Measurements from ENCODE around the gene KICS2.
"Not testable (repeated sequence)": the region's sequence is repeated elsewhere in the genome, so short reads cannot be mapped to it uniquely, and the experiment has no call there.

KICS2 gene

GRCh38 chr12:64216239-64216638 is 5.9 kb downstream of the KICS2 start:
- no peak for DNase-seq (ENCODE audit: low read depth in 2 of 2)

- DNase-seq (ENCODE audit: low read depth in 2 of 2), result no peak
These were observed 9.9 kb downstream of the KICS2 start for GRCh38 chr12:64212119-64212746.

- DNase-seq (ENCODE audit: low read depth in 2 of 2), result no peak
These were observed 14.6 kb downstream of the KICS2 start for GRCh38 chr12:64207453-64207852.

- DNase-seq (ENCODE audit: low read depth in 2 of 2), result no peak
These were observed 16.6 kb downstream of the KICS2 start for GRCh38 chr12:64205542-64205941.

- DNase-seq (ENCODE audit: low read depth in 2 of 2), result no peak
These were observed 18.3 kb downstream of the KICS2 start for GRCh38 chr12:64203775-64204174.

GRCh38 chr12:64203036-64203435 is 19.1 kb downstream of the KICS2 start:
- DNase-seq (ENCODE audit: low read depth in 2 of 2), result no peak

GRCh38 chr12:64195841-64196240 is 26.3 kb downstream of the KICS2 start:
- not testable (repeated sequence) for DNase-seq (ENCODE audit: low read depth in 2 of 2)

- DNase-seq (ENCODE audit: low read depth in 2 of 2), result no peak
These were observed 27.6 kb downstream of the KICS2 start for GRCh38 chr12:64194333-64195149.

GRCh38 chr12:64193931-64194330 is 28.2 kb downstream of the KICS2 start:
- no peak for DNase-seq (ENCODE audit: low read depth in 2 of 2)

- no peak for DNase-seq (ENCODE audit: low read depth in 2 of 2)
These were observed 29.3 kb downstream of the KICS2 start for GRCh38 chr12:64192644-64193444.

GRCh38 chr12:64190140-64190539 is 32.0 kb downstream of the KICS2 start:
- no peak for DNase-seq (ENCODE audit: low read depth in 2 of 2)

- DNase-seq (ENCODE audit: low read depth in 2 of 2), result no peak
These were observed 32.6 kb downstream of the KICS2 start for GRCh38 chr12:64189530-64189929.

- no peak for DNase-seq (ENCODE audit: low read depth in 2 of 2)
These were observed 34.3 kb downstream of the KICS2 start for GRCh38 chr12:64187794-64188193.

GRCh38 chr12:64187370-64187769 is 34.7 kb downstream of the KICS2 start:
- no peak for DNase-seq (ENCODE audit: low read depth in 2 of 2)

GRCh38 chr12:64186789-64187188 is 35.3 kb downstream of the KICS2 start:
- no peak for DNase-seq (ENCODE audit: low read depth in 2 of 2)

GRCh38 chr12:64184216-64184615 is 37.9 kb downstream of the KICS2 start:
- no peak for DNase-seq (ENCODE audit: low read depth in 2 of 2)

- no peak for DNase-seq (ENCODE audit: low read depth in 2 of 2)
These were observed 40.4 kb downstream of the KICS2 start for GRCh38 chr12:64181430-64182291.

GRCh38 chr12:64180951-64181350 is 41.1 kb downstream of the KICS2 start:
- no peak for DNase-seq (ENCODE audit: low read depth in 2 of 2)

GRCh38 chr12:64178122-64178521 is 44.0 kb downstream of the KICS2 start:
- no peak for DNase-seq (ENCODE audit: low read depth in 2 of 2)

GRCh38 chr12:64177001-64177400 is 45.1 kb downstream of the KICS2 start:
- no peak for DNase-seq (ENCODE audit: low read depth in 2 of 2)

GRCh38 chr12:64175254-64175945 is 46.7 kb downstream of the KICS2 start:
- DNase-seq (ENCODE audit: low read depth in 2 of 2), result no peak
